CD14-positive monocyte (primary cell): Measurements from ENCODE around the gene NAXD. TPM values are rescaled to one million over a fixed set of nuclear protein-coding genes. Genes with fewer than 3 reads are reported as not detected.

Experiments
- DNase-seq, 3 donors: peaks; one replicate each; pipeline ENCODE4 v3.0.0-alpha.2; 2011 to 2022
- H2AFZ ChIP-seq: 2 replicates; pipeline ENCODE4 v1.6.0; 2012; ENCODE audit warnings: mild to moderate bottlenecking, low read depth, low read length, inconsistent platforms; ENCODE audit not compliant: insufficient read depth, poor library complexity, severe bottlenecking
- H3K27ac ChIP-seq, 2 donors: 1 replicate in 1 of 2; 2 replicates in 1 of 2; pipeline ENCODE4 v1.5.1; 2012 to 2013; ENCODE audit warnings: low read length in 2 of 2, control low read depth in 1 of 2, inconsistent platforms in 1 of 2, low read depth in 1 of 2, mild to moderate bottlenecking in 1 of 2
- H3K27me3 ChIP-seq, 2 donors: one replicate each; pipeline versions ENCODE4 v1.6.0 to v1.6.1; 2011 to 2013; ENCODE audit warnings: low read length in 2 of 2; ENCODE audit not compliant: control insufficient read depth in 2 of 2, insufficient read depth in 2 of 2
- H3K36me3 ChIP-seq, 2 donors: replicated peaks in 1 of 2; 1 replicate in 1 of 2; 2 replicates in 1 of 2; pipeline versions ENCODE4 v1.5.1 to v1.6.1; 2012 to 2013; ENCODE audit warnings: low read length in 2 of 2, control low read depth in 1 of 2, inconsistent platforms in 1 of 2, mild to moderate bottlenecking in 1 of 2; ENCODE audit not compliant: insufficient read depth in 2 of 2, control insufficient read depth in 1 of 2
- H3K4me1 ChIP-seq, 2 donors: 1 replicate in 1 of 2; 2 replicates in 1 of 2; pipeline versions ENCODE4 v1.5.1 to v1.6.1; 2012 to 2013; ENCODE audit warnings: low read length in 2 of 2, control low read depth in 1 of 2, inconsistent platforms in 1 of 2, mild to moderate bottlenecking in 1 of 2, moderate library complexity in 1 of 2; ENCODE audit not compliant: insufficient read depth in 2 of 2, control insufficient read depth in 1 of 2
- H3K4me2 ChIP-seq: replicated peaks from 2 replicates; pipeline ENCODE3; 2012; ENCODE audit warnings: low read length, moderate library complexity, mild to moderate bottlenecking; ENCODE audit not compliant: poor library complexity, severe bottlenecking; ENCODE audit errors: extremely low read depth
- H3K4me3 ChIP-seq, 3 experiments: fragments of 200-600 bp in 1 of 3; sonication (generic) in 1 of 3; replicated peaks in 1 of 3; 1 replicate in 2 of 3; 2 replicates in 1 of 3; pipeline ENCODE4 v1.5.1; 2011 to 2013; ENCODE audit warnings: low read length in 3 of 3, mild to moderate bottlenecking in 3 of 3, control low read depth in 2 of 3, low read depth in 2 of 3, inconsistent platforms in 1 of 3, moderate library complexity in 1 of 3
- H3K79me2 ChIP-seq: 2 replicates; pipeline ENCODE4 v1.6.0; 2012; ENCODE audit warnings: mild to moderate bottlenecking, control low read depth, inconsistent platforms, low read length, moderate library complexity; ENCODE audit not compliant: insufficient read depth
- H3K9ac ChIP-seq: 2 replicates; pipeline ENCODE4 v1.6.0; 2017; ENCODE audit warnings: low read length, mild to moderate bottlenecking; ENCODE audit not compliant: insufficient read depth, poor library complexity, severe bottlenecking
- H3K9me3 ChIP-seq, 2 donors: replicated peaks in 1 of 2; 1 replicate in 1 of 2; 2 replicates in 1 of 2; pipeline versions ENCODE4 v1.5.1 to v1.6.1; 2012 to 2013; ENCODE audit warnings: low read length in 2 of 2, control low read depth in 1 of 2; ENCODE audit not compliant: control insufficient read depth in 1 of 2, insufficient read depth in 1 of 2
- H4K20me1 ChIP-seq: 2 replicates; pipeline ENCODE4 v1.6.0; 2012; ENCODE audit warnings: mild to moderate bottlenecking, low read length, control low read depth, moderate library complexity; ENCODE audit not compliant: insufficient read depth
- H3K27ac Mint-ChIP-seq, 7 donors: one replicate each; pipeline ENCODE4 v1.8.0; 2020; ENCODE audit warnings: mild to moderate bottlenecking in 7 of 7, mixed read lengths in 7 of 7, moderate library complexity in 6 of 7, inconsistent platforms in 2 of 7
- H3K27me3 Mint-ChIP-seq, 3 donors: one replicate each; pipeline ENCODE4 v1.8.0; 2021 to 2022; ENCODE audit warnings: low read depth in 3 of 3, mild to moderate bottlenecking in 3 of 3, mixed read lengths in 3 of 3, moderate library complexity in 3 of 3, inconsistent platforms in 1 of 3
- H3K36me3 Mint-ChIP-seq, 2 donors: one replicate each; pipeline ENCODE4 v1.8.0; 2020; ENCODE audit warnings: mixed read lengths in 2 of 2, inconsistent platforms in 1 of 2, mild to moderate bottlenecking in 1 of 2
- H3K4me1 Mint-ChIP-seq: one replicate; pipeline ENCODE4 v1.8.0; 2020; ENCODE audit warnings: mild to moderate bottlenecking, mixed read lengths
- H3K4me3 Mint-ChIP-seq, 2 donors: one replicate each; pipeline ENCODE4 v1.8.0; 2020; ENCODE audit warnings: mild to moderate bottlenecking in 2 of 2, mixed read lengths in 2 of 2, moderate library complexity in 1 of 2
- H3K9me3 Mint-ChIP-seq, 7 donors: one replicate each; pipeline ENCODE4 v1.8.0; 2020 to 2022; ENCODE audit warnings: mixed read lengths in 7 of 7, mild to moderate bottlenecking in 6 of 7, moderate library complexity in 6 of 7, inconsistent platforms in 2 of 7
- CTCF ChIP-seq: fragments of 200-600 bp; IDR thresholded peaks from one replicate; pipeline ENCODE4 v1.8.0; 2022; ENCODE audit warnings: antibody characterized with exemption, mild to moderate bottlenecking
- WGBS: methylation state at CpG from one replicate; pipeline ENCODE4 v1.1.5; 2013; ENCODE audit warnings: missing lambda C conversion rate; ENCODE audit not compliant: insufficient coverage; 5-methylcytosine and 5-hydroxymethylcytosine counted together
- intact Hi-C, 2 donors: fragments of 100-400 bp; cut with micrococcal nuclease; formaldehyde crosslinking; loops; one replicate each; pipeline versions ENCODE4 v1.15.0 to v1.15.1; 2023
- polyA plus RNA-seq, 3 donors: library from polyadenylated mRNA; depleted of rRNA in 1 of 3; unstranded in 2 of 3; stranded (reverse) in 1 of 3; fragments of 300-500 nt in 2 of 3; fragments of >200 nt in 1 of 3; fragmentation: Illumina TruSeq in 2 of 3; gene quantifications; 1 replicate in 2 of 3; 2 replicates in 1 of 3; pipeline ENCODE4 v1.2.3, GENCODE V29; 2012 to 2021

The NAXD gene
- polyA plus RNA-seq, 3 donors, result 7.4 to 22.8 (median 8.5) TPM

- H3K79me2 ChIP-seq, result peaks cover 86% of the 10 kb centered on the region
- DNase-seq, result no peak
- peak overlapping the region in 3 of 7 donors; percentile 43 to 46 (median 45) for H3K27ac Mint-ChIP-seq
- intact Hi-C loops, result no loop called here
- no peak overlapping the region for H3K4me3 Mint-ChIP-seq
- H3K9me3 Mint-ChIP-seq, result no peaks in the 10 kb centered on the region
- no peak overlapping the region for H3K9ac ChIP-seq
- H3K4me1 ChIP-seq, result peaks cover 6 to 10% of the 10 kb centered on the region in 2 donors
- H4K20me1 ChIP-seq, result peaks cover 64% of the 10 kb centered on the region
- no peak for TF ChIP-seq CTCF
- H3K4me2 ChIP-seq, result no peak overlapping the region
- H3K9me3 ChIP-seq, result no peaks in the 10 kb centered on the region
- H3K27ac ChIP-seq, result peak overlapping the region in 1 of 2 donors; percentile 32
- 100% methylated on average over 2 of the region's 10 CpGs for whole genome bisulfite sequencing
- H3K36me3 ChIP-seq, result peaks cover 72 to 85% of the 10 kb centered on the region in 2 donors
- no peak overlapping the region for H2AFZ ChIP-seq
- peaks cover 25% of the 10 kb centered on the region for H3K4me1 Mint-ChIP-seq
- no peaks in the 10 kb centered on the region for H3K27me3 ChIP-seq
- peaks cover 0 to 2% (median 0%) of the 10 kb centered on the region in 3 donors for H3K27me3 Mint-ChIP-seq
- peaks cover 74 to 86% of the 10 kb centered on the region in 2 donors for H3K36me3 Mint-ChIP-seq
- H3K4me3 ChIP-seq, result no peak overlapping the region
These were observed 36.9 kb downstream of the NAXD start for GRCh38 chr13:110652231-110652730.

GRCh38 chr13:110652764-110653163 lies 37.4 kb downstream of the NAXD start:
- Mint-ChIP-seq H3K4me3 (no peak overlapping the region), H3K9me3 (no peaks in the 10 kb centered on the region), H3K27ac (peak overlapping the region in 2 of 7 donors; percentile 40 to 67), H3K4me1 (peaks cover 30% of the 10 kb centered on the region), H3K27me3 (peaks cover 0 to 2% (median 0%) of the 10 kb centered on the region in 3 donors), H3K36me3 (peaks cover 69 to 81% of the 10 kb centered on the region in 2 donors)
- WGBS, result 92% methylated on average over 3 of the region's 10 CpGs
- no peaks in the 10 kb centered on the region for H3K9me3 ChIP-seq
- no peak for TF ChIP-seq CTCF
- H3K36me3 ChIP-seq, result peaks cover 67 to 80% of the 10 kb centered on the region in 2 donors
- H4K20me1 ChIP-seq, result peaks cover 59% of the 10 kb centered on the region
- peaks cover 11 to 15% of the 10 kb centered on the region in 2 donors for H3K4me1 ChIP-seq
- intact Hi-C loops, result no loop called here
- no peak overlapping the region for H3K9ac ChIP-seq
- no peak for DNase-seq
- H3K79me2 ChIP-seq, result peaks cover 89% of the 10 kb centered on the region
- H2AFZ ChIP-seq, result no peak overlapping the region
- H3K4me3 ChIP-seq, result no peak overlapping the region
- no peaks in the 10 kb centered on the region for H3K27me3 ChIP-seq
- peak overlapping the region in 1 of 2 donors; percentile 32 for H3K27ac ChIP-seq
- H3K4me2 ChIP-seq, result no peak overlapping the region
